ENCODE measurements around the gene NADK2.
A peak's percentile ranks its signal among the peaks of the same experiment; 100 is the strongest.

NADK2 gene

GRCh38 chr5:36177715-36178523 lies 63.8 kb downstream of the NADK2 start:
- DNase-seq: peak; percentile 46
- in situ Hi-C loops (cut with HindIII; ENCODE audit: low pct_ligation_motif_present, low pct_unique_long_range_greater_than_20kb, low sequenced_read_pairs): no loop called here

GRCh38 chr5:36177154-36177553 lies 64.6 kb downstream of the NADK2 start:
- in situ Hi-C loops (cut with HindIII; ENCODE audit: low pct_ligation_motif_present, low pct_unique_long_range_greater_than_20kb, low sequenced_read_pairs): no loop called here
- DNase-seq: no peak

GRCh38 chr5:36175043-36175442 lies 66.7 kb downstream of the NADK2 start:
- no peak for DNase-seq
- in situ Hi-C loops (cut with HindIII; ENCODE audit: low pct_ligation_motif_present, low pct_unique_long_range_greater_than_20kb, low sequenced_read_pairs): no loop called here

GRCh38 chr5:36174119-36174518 lies 67.6 kb downstream of the NADK2 start:
- in situ Hi-C loops (cut with HindIII; ENCODE audit: low pct_ligation_motif_present, low pct_unique_long_range_greater_than_20kb, low sequenced_read_pairs): no loop called here

GRCh38 chr5:36173426-36173825 lies 68.3 kb downstream of the NADK2 start:
- in situ Hi-C loops (cut with HindIII; ENCODE audit: low pct_ligation_motif_present, low pct_unique_long_range_greater_than_20kb, low sequenced_read_pairs): no loop called here
- no peak for DNase-seq

More at GRCh38 chr5:36174119-36174518, 67.6 kb downstream of the NADK2 start:
- DNase-seq: no peak

GRCh38 chr5:36172599-36172998 lies 69.1 kb downstream of the NADK2 start:
- DNase-seq: no peak
- in situ Hi-C loops (cut with HindIII; ENCODE audit: low pct_ligation_motif_present, low pct_unique_long_range_greater_than_20kb, low sequenced_read_pairs): no loop called here

GRCh38 chr5:36170832-36171424 lies 70.8 kb downstream of the NADK2 start:
- no peak for DNase-seq
- in situ Hi-C loops (cut with HindIII; ENCODE audit: low pct_ligation_motif_present, low pct_unique_long_range_greater_than_20kb, low sequenced_read_pairs): no loop called here

GRCh38 chr5:36168737-36169136 lies 73.0 kb downstream of the NADK2 start:
- no peak for DNase-seq
- in situ Hi-C loops (cut with HindIII; ENCODE audit: low pct_ligation_motif_present, low pct_unique_long_range_greater_than_20kb, low sequenced_read_pairs): no loop called here

- in situ Hi-C loops (cut with HindIII; ENCODE audit: low pct_ligation_motif_present, low pct_unique_long_range_greater_than_20kb, low sequenced_read_pairs): no loop called here
- no peak for DNase-seq
Observed at GRCh38 chr5:36164461-36164860, 77.3 kb downstream of the NADK2 start.

GRCh38 chr5:36162810-36163486 lies 78.8 kb downstream of the NADK2 start:
- in situ Hi-C loops (cut with HindIII; ENCODE audit: low pct_ligation_motif_present, low pct_unique_long_range_greater_than_20kb, low sequenced_read_pairs): no loop called here
- no peak for DNase-seq

- in situ Hi-C loops (cut with HindIII; ENCODE audit: low pct_ligation_motif_present, low pct_unique_long_range_greater_than_20kb, low sequenced_read_pairs): no loop called here
- DNase-seq: no peak
Observed at GRCh38 chr5:36161361-36161760, 80.4 kb downstream of the NADK2 start.

- DNase-seq: no peak
- in situ Hi-C loops (cut with HindIII; ENCODE audit: low pct_ligation_motif_present, low pct_unique_long_range_greater_than_20kb, low sequenced_read_pairs): no loop called here
Observed at GRCh38 chr5:36160617-36161016, 81.1 kb downstream of the NADK2 start.

GRCh38 chr5:36158144-36158543 lies 83.6 kb downstream of the NADK2 start:
- in situ Hi-C loops (cut with HindIII; ENCODE audit: low pct_ligation_motif_present, low pct_unique_long_range_greater_than_20kb, low sequenced_read_pairs): no loop called here
- no peak for DNase-seq

GRCh38 chr5:36156619-36157018 lies 85.1 kb downstream of the NADK2 start:
- no peak for DNase-seq
- in situ Hi-C loops (cut with HindIII; ENCODE audit: low pct_ligation_motif_present, low pct_unique_long_range_greater_than_20kb, low sequenced_read_pairs): no loop called here

GRCh38 chr5:36156121-36156601 lies 85.6 kb downstream of the NADK2 start:
- in situ Hi-C loops (cut with HindIII; ENCODE audit: low pct_ligation_motif_present, low pct_unique_long_range_greater_than_20kb, low sequenced_read_pairs): no loop called here
- no peak for DNase-seq

- in situ Hi-C loops (cut with HindIII; ENCODE audit: low pct_ligation_motif_present, low pct_unique_long_range_greater_than_20kb, low sequenced_read_pairs): no loop called here
- no peak for DNase-seq
Observed at GRCh38 chr5:36155291-36155690, 86.4 kb downstream of the NADK2 start.

GRCh38 chr5:36153726-36154125 lies 88.0 kb downstream of the NADK2 start:
- in situ Hi-C loops (cut with HindIII; ENCODE audit: low pct_ligation_motif_present, low pct_unique_long_range_greater_than_20kb, low sequenced_read_pairs): no loop called here
- DNase-seq: no peak

- DNase-seq: no peak
- in situ Hi-C loops (cut with HindIII; ENCODE audit: low pct_ligation_motif_present, low pct_unique_long_range_greater_than_20kb, low sequenced_read_pairs): no loop called here
Observed at GRCh38 chr5:36153298-36153677, 88.4 kb downstream of the NADK2 start.
